Measurements from ENCODE around the gene MYO5B.
"Not testable (repeated sequence)": the region's sequence is repeated elsewhere in the genome, so short reads cannot be mapped to it uniquely, and the experiment has no call there.

Gene MYO5B

DNA sequence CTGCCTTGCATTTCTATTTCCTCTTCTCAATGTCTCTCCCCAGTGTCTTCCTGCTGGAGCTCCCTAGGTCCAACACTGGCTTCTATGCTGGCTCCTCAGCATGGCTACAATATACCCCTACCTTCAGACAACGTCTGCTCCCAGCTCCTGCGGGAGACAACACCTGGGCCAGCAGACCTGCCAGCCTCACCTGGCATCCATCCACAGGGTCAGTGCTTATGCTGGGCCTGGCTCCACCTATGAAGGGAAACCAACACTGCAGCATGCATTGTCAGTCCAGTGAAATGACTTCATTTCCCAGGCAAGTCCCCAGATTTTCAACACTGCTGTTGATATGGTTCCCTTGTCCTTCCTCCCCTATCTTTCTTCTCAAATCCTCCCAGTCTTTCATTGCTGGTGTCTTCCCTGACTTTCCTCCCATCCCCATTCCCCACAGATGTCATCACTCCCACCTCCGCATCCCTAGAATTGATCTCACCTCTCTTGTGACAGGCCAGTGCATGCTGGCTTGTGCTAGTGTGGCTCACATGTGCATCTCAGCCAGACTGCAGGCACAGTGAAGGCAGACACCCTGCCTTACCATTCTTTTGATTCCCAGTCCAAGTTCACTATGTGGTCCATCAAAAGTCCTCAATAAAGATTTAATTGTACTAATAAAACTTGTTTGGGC, 98.0 kb downstream of the MYO5B start:
- no peak for DNase-seq

DNA sequence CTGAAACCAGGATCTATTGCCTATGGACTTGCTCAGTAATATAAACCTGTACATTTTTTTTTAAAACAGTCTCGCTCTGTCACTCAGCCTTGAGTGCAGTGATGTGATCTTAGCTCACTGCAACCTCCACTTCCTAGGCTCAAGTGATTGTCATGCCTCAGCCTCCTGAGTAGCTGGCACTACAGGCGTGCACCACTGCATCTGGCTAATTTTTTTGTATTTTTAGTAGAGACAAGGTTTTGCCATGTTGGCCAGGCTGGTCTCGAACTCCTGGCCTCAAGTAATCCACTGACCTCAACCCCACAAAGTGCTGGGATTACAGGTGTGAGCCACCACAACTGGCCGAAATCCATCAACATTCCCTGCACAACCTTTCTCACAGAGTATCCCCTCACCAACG, 100.2 kb downstream of the MYO5B start:
- DNase-seq: not testable (repeated sequence)

DNA sequence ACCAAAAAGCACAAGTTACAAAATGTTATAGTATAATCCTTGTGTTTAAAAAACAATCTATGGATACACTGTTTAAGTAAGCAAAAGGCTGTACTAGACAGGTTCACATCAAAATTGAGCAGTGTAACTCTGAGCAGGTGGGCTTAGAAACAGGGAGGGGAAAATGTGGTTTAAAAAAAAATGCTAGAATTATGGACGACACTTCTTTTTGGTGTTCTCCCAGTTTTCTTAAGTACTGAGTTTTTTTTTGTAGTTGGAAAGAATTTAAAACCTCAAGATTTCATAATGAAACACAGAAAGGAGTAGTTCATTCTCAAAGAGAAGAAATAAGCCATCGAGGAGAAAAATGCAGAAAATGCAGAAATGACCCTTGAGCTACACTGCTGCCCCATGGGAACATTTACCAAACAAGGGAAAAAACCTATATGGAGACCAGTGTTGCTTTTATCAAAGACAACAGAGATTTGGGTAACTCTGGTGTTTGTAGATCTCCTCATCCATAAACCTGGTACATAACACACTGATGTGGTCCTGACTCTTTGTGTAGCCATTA, 100.7 kb downstream of the MYO5B start:
- DNase-seq: no peak

DNA sequence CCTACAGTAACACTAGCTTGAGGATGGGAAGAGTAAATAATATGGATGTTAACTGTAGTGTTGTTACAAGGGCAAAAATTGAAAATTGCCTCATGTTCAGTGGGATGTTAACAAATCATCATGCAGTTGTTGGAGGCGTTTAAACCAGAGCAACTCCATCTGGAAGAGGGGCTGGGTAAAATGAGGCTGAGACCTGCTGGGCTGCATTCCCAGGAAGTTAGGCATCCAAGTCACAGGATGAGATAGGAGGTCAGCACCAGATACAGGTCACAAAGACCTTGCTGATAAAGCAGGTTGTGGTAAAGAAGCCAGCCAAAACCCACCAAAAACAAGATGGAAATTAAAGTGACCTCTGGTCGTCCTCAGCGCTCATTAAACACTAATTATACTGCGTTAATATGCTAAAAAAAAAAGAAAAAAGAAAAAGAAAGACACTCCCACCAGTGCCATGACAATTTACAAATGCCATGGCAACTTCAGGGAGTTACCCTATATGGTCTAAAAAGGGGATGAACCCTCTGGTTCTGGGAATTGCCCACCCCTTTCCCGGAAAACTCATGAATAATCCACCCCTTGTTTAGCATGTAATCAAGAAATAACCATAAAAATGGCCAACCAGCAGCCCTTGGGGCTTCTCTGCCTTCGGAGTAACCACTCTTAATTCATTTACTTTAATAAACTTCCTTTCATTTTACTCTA, 101.4 kb downstream of the MYO5B start:
- DNase-seq: no peak

DNA sequence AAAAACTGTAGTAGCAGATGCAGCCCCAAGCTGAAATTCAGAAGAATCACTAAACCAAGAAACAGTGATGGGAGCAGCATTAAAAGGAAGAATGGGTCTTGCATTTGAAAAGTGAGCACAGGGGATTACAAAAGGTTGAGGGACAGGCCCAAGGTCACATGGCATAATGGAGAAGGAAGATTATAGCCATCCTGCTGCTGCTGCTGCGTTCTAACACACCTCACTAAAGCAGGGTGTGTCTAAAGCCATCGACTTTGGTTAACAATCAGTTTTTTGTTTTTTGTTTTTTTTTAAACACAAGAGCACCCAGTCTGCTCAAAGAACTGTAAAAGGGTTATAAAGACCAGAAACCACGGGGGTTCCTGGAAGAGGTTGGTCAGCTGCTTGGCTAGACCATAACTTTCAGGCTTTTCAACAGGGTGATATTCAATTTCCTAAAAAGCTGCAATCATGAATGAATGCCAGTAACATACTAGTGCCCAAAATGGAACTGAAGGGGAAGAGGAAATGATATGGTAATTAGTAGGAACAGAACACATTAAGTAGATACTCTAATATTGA, 102.6 kb downstream of the MYO5B start:
- DNase-seq: no peak

DNA sequence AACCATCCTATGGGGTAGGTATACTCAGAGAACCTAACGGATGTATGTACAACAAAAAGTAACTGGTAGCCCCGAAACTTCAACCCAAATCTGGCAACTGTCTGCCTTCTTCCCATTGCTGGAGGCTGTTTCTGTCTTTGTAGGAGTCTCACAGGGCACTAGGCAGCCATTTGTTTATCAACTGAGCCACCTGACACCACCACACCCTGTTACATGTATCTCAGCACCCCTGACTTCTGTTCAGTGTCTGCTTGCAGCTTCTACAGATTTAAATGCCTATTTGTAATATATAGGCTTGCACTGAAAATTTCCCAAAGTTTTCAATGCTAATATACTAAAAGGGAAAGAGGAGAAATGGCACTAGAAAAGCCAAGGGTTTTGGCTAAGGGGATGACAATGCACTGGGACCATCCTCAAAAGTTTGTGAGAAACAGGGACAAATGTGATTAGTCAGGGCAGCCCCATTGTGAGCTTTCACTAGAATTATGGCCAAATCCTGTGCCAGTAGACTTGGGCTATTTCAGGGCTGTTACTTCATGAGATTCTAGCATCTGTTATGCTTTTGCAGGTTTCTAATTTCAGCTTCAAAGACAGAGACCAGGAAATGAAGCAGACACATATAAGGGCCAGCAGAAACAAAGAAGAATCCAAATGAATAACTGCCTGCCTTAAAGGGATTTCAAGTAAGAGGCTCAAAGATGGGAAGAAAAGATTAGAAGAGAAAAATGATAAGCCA, 103.3 kb downstream of the MYO5B start:
- peak in 1 of 2 experiments; percentile 12 for DNase-seq

DNA sequence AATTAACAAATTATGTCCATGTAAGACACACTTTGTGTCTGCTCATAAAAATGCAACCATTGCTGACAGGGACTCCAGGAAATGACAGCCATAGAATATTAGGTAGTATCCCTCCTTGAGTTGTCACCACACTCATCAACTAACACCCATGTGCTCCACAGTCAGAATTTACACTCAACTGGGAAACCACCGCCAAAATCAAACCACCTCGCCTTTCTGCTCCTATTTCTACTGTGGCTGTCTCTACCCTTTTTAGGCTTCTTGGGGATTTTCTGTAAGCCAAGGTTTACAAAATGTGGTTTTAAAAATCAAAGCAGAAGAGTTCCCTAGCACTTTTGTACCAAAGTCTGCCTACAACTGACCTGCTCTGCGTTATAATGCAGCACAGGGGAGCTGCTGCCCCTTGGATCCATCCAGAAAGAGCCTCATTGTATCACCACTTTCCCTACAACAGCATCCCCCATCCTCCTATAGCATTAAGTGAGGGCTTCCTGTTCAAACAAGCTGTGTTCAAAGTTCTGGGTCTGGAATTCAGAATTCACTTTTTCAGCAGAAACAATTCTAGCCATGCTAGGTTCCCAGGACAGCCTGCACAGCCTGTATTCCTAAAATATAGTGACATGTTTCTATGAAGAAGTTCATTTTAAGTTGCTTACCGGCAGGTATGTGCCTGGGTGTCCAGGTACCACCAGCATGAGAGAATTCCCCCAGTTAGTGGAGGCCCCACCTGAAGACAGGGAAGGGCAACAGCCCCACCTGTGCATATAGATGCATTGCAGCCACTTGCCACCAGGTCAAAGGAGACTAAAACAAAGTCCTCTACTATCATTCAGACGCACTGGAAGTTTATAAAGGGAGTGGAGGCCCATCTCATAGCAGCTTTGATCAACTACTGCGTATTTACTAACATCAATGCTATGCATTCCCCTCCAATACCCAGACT, 104.3 kb downstream of the MYO5B start:
- no peak for DNase-seq

DNA sequence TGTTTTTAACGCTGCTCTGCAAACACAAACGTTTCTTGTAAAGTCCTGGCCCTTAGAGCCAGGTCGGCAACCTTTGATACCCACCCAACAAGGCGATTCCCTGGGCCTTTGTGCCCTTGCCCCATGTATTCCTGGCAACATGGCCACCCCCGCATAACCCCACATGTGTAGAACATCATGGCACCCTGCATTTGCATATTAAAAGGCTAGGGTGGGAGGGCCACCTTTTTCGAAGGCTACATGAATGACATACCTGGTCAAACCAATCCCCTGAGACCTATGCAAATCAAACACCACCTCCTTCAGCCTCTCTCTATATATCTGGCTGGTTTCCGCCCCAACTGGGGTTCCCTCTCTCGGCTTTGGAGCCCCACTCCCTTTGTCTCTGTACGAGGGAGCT, 105.2 kb downstream of the MYO5B start:
- no peak for DNase-seq

DNA sequence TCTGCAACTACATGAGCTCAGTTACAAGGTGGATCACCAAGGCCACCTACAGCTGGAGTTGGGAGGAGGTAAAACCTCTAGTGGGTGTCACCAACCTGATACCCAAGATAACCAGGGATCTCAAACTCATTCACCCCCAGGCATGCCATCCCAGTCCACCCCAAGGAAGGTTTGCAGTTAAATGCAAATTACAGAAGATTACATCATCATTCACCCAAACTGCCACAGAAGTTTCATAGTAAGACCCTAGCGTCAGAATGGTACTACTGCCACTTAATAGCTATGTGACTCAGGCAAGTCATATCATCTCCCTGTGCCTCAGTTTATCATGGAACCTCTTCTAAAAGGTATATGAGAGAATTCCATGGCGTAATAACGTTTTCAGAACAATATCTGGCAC, 111.2 kb downstream of the MYO5B start:
- no peak for DNase-seq

DNA sequence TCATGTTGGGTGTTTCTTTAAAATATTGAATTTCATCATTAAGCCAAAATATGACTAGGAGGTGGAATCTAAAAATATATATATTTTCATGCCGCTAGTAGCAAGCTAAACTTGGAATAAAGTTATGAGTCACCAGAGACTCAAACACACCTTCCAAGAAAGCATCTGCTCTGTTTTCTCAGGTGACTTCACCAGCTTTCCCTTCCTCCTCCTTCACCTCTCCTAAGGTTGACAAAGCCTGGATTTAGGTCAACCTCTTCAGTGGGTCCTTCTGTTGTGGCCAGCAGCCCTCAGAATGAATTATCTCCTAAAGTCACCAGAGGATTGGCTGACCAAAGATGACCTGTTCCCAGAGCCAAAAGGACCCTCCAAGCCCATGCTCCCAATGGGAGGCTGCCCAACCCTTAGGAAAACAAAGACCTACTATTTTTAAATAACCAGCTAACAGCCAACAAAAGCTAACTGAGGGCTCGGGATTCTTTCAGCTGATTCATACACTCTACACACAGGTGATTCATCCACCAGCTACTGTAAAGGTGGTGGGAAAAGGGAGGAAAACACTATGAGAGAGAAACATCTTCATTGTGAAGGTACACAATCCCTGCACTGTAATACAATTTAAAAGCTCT, 113.9 kb downstream of the MYO5B start:
- no peak for DNase-seq

DNA sequence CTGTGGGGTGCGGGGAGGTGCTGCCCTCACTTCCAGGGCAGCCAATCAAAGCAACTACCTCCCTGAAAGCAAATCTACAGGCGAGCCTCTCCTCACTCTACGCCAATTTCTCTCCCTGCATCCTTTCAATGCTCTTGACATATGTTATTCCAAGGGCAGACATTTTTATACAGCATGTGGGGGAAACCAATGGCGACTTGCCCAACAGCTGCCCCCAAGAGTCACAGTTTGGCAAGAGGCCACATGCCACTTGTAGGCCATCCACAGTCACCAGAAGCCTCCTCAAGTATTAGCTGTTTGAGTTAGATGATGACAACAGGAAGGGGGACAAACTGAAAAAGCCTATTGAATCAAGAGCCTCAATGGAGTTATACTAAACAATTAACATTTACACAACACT, 114.6 kb downstream of the MYO5B start:
- DNase-seq: peak in 1 of 2 experiments; percentile 12

DNA sequence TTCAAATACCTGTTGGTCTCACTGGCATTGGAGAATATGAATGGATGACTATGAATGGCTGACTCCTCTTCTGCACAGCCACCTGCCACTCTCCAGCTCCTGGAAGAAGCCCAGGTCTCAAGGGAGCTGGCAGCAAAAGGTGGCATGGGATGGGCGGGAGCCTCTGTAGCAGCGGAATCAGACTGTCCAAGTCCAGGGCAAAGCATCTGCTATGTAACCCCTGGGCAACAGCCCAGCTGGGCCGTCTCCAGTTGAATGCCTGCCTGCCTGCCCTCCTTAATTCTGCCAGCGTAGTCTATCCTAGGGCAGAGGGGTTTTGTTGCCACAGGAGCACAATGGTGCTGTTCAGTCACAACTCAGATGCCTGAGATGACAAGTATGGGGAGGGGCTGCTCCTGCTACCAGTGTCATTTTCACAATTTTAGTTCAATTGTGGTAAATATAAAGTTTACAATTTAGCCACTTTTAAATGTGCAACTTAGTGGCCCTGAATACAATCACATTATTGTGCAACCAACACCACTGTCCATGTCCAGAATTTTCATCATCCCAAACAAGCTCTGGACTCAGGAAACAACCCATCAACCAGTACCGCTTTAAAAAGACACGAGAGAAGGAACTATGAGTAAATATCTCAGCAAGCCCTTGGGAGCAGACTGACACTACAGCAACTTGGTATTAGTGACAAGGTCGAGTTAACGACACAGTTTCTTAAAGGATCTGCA, 115.2 kb downstream of the MYO5B start:
- DNase-seq: peak in 1 of 2 experiments; percentile 79

DNA sequence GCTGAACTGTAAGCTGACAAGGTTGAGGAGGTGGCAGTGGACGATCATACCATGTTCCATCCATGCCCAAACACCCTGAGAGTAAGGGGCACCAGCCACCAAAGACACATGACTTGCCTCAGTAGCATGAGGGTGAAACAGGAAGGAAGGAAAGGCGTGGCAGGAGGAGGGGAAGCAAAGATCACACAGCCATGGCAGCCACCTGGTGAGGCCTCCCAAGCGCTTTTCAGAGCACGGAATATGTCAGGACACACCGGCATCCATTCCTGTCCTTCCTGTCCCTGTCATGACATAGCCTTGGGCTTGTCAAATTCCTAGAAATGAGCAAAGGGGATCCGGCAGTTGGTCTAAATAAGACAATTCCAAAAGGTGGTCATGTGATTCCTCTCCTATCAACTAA, 118.7 kb downstream of the MYO5B start:
- no peak for DNase-seq

DNA sequence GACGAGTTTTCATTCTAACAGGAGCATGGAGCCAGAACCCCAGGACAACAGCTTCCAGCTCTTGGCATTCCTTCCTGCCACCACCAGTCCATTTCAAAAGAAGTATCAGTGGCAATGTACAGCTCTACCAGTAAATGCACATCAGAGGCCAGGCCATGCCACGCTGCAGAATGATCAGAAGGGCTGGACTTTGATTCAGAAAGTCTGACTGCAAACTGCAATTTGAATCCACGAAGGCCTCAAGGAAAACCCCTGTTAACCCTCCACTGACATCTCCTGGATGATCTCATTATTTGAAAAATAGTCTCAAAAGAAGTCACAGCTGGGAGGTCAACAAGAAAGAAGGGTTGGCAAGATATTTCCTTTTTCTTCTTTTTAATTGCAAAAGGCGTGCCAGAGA, 119.2 kb downstream of the MYO5B start:
- no peak for DNase-seq

DNA sequence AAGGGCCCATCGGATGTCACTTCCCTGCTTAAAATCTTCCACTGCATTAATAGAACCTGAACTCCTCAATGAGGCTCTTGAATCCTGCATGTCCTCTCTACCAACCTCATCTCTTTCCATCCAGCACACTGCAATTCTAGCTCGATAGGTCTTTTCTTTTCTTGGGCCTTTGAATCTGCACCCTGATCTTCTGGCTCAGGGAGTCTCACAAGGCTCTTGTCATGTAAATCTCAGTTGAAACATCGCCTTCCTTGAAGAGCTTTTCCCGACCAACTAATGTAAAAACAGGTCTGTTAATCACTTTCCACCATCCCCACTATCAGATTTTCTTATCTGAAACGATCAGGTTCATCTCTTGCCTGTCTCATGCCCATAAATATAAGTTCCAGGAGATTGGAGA, 120.5 kb downstream of the MYO5B start:
- no peak for DNase-seq

DNA sequence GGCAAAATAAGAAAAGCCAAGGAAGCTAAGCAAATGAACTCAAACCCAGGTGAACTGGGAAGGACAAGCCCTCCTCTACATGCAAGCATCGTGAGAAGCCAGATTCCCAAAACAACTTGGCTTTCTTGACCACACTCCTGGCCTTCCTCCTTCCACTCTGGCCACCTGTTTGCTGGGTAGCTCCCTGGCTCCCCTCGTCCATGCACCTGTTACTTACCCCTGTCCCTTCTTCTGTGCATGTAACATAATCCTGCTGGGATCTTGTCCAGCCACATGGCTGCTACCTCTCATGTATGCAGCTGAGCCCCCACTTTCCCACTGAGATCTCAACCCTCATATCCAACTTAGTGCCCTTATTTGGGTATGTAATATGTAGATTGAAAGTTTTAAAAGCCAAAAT, 121.6 kb downstream of the MYO5B start:
- no peak for DNase-seq

DNA sequence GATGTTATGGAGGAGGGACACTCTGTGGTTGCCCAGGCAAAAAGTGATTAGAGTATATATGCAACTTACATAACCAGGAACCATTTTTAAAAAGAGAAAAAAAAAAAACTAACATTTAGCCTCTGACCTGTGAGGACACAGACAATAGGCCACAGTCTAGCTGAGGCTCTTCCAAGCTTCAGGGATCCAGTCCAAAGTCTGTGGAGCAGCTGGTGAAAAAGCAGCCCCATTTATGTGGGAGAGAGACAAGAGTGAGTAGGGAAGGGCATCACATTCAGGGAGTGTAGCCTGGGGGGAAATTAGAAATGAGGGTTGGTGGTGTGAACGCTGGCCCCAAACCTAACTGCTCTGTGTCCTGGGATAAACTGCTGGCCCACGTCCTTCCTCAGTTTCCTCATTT, 122.8 kb downstream of the MYO5B start:
- no peak for DNase-seq

DNA sequence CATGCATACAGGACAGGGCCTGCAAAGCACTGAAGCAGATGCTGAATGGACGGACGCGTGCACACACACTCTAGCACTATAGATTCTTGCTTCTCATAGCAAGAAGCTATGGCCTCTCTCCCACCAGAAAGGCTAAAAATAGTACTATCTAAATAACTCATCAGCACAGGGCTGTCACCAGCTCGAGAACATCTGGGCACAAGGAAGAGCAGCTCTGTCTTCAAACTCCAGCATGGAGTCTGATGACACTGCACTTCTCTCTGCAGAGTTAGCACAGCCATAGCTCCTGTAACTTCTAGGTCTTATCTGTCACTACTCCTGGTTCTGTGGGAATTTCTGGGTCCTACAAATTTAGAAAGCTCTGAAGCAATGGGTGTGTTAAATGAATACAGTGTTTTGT, 123.5 kb downstream of the MYO5B start:
- no peak for DNase-seq

DNA sequence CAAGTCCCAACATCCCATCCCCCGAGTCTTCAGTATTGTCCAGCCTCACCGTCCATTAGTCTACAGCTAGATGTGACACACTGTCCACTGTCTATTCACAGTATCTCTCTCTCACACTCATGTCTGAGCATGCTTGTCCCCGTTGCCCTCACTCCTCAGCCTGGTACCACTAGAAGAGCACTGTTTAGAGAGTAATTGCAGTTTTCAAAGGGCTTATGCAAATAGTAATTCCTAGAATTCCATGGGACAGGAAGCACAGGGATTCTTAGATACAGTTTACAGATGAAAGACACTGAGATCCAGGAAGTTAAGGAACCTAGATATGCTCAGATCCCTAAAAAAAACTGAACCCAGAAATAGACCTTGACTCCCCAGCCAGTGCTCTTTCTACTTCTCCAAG, 125.5 kb downstream of the MYO5B start:
- DNase-seq: no peak

DNA sequence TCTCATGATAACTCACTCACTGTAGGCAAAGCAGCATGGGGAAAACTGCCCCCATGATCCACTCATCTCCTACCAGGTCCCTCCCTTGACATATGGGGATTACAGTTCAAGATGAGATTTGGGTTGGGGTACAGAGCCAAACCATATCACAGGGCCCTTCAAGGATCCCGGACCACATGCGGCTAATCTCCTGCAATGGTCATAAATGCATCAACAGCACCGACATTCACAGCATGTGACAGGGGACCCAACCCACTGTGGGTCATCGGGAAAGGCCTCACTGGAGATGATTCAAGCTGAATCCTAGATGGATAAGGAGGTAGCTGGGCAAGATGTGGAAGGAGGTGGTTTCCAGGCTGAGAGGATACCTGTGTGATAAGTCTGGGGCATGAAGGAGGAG, 129.4 kb downstream of the MYO5B start:
- DNase-seq: no peak

DNA sequence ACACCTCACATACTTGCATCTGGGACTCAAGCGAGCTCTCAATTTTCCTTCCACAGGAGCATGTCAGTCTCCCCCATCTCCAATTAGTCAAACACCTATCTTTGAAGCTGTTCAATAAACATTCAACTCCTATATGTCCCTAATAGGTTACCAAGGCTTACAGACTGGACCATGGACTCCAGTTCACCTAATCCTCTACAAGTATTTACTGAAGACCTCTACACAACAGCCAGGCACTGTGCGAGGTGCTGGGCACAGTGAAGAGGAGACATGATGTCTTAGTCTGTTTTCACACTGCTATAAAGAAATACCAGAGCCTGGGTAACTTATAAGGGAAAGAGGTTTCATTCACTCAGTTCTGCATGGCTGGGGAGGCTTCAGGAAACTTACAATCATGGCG, 129.9 kb downstream of the MYO5B start:
- DNase-seq: no peak
